Panc1 (cell line): ENCODE data around the gene ASH1L.

Experiments
- CTCF ChIP-seq: fragments of 450-650 bp; IDR thresholded peaks from 2 replicates; pipeline ENCODE4 v1.5.1; 2017; ENCODE audit warnings: mild to moderate bottlenecking
- REST ChIP-seq, 2 experiments: IDR thresholded peaks; 2 replicates each; pipeline ENCODE4 v1.6.1; 2011 to 2012; ENCODE audit warnings: low read depth in 2 of 2, control low read depth in 1 of 2, low read length in 1 of 2, mild to moderate bottlenecking in 1 of 2, moderate library complexity in 1 of 2; ENCODE audit not compliant: insufficient read depth in 1 of 2

- TF ChIP-seq CTCF (no peak), REST (IDR thresholded peaks at IDR 0.05; ENCODE audit: insufficient read depth in 1 of 2, low read depth in 2 of 2, low read length in 1 of 2) (no peak)
Observed at GRCh38 chr1:155463865-155464650, 98.5 kb downstream of the ASH1L start.
